ENCODE data around the gene UQCRQ.
"Not testable (repeated sequence)": the region's sequence is repeated elsewhere in the genome, so short reads cannot be mapped to it uniquely, and the experiment has no call there.

Gene UQCRQ

DNA sequence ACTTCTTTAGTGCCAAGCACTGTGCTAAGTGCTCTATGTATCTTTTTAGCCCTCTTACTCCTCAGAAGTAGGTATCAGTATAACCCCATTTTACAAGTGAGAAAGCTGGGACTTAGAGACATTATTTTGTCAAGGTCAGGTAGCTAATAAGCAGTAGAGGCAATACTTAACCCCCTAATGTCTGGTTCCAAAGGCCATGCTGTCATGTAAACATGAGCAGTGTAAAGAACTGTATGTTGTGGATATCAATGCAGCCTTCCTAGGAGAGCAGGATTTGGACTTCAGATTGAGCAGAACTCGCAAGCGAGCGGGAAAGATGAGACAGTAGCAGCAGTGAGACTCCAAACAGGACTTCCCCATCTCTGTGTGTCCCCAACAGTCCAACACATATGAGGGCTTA is 32.4 kb upstream of the UQCRQ start:
- DNase-seq = no peak

DNA sequence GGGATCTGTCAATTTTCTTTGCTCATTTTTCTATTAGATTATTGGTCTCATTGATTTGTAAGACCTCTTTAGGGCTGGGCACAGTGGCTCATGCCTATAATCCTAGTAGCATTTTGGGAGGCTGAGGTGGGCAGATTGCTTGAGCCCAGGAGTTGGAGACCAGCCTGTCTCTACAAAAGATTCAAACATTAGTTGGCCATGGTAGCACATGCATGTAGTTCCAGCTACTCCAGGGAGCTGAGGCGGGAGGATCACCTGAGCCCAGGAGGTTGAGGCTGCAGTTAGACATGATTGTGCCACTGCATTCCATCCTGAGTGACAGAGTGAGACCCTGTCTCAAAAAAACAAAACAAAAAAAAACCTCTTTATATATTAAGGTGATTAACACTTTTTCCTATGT is 29.6 kb upstream of the UQCRQ start:
- DNase-seq = no peak

GRCh38 chr5:132837868-132838267 is 28.6 kb upstream of the UQCRQ start:
- DNase-seq = no peak

GRCh38 chr5:132838516-132839282 is 27.7 kb upstream of the UQCRQ start:
- DNase-seq = no peak

GRCh38 chr5:132839426-132840301 is 26.8 kb upstream of the UQCRQ start:
- DNase-seq = no peak

GRCh38 chr5:132840313-132840712 is 26.1 kb upstream of the UQCRQ start:
- DNase-seq = no peak

DNA sequence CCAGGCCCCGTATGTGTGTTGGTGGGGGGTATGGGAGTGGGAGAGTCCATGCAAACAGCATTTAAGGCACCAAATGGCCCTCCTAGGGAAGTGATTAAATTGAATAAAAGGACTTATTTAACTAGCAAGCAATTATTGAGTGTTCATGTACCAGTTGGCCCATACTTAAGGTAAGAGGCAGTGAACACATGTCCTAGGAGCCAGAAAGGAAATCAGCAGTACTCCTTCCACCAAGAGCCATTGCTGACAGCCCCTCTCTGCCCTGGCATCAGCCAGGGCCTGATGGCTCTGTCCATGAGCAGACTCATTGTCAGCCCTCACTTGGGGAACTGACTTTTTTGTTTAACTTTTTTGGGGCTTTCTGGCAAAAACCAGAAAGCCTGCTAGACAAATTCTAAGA is 25.5 kb upstream of the UQCRQ start:
- DNase-seq = no peak

GRCh38 chr5:132841305-132841704 is 25.1 kb upstream of the UQCRQ start:
- no peak for DNase-seq

GRCh38 chr5:132848270-132848669 is 18.2 kb upstream of the UQCRQ start:
- no peak for DNase-seq

DNA sequence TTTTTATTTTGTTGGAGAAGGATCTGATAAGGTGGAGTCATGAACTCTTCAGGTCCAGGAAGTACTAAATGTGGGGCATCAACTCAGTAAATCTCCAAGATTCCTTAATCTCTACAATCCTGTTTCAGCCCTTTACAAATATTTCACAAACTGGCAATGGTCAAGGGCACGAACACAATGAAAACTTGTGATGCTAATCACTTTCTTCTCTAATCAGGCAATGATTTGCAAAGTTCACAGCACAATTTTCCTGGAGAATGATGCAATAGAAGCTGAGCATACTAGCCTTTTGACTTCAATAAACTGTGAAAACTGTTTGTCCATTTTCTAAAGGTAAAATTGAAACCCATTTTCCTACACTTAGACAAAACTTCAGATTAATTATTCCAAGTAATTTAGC is 17.1 kb upstream of the UQCRQ start:
- DNase-seq = no peak

- DNase-seq = no peak
Measured at GRCh38 chr5:132850066-132850465, 16.4 kb upstream of the UQCRQ start.

DNA sequence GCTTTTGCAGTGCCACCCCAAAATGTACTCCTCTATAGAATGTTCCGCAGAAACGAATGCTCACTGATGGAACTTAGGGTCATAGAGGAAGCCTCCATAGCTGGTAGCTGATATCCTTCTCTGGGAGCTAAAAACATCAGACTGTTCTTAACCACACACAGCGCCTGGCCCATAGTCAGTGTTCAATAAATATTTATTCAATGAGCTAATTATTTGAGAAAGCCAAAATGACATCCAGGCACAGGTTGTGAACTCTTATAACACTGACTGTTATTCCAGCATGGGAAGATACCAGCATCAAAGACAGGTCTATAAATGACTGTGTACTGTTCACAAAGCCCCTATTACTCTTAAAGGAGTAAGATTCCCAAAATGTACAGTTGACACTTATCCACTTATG is 13.1 kb upstream of the UQCRQ start:
- no peak for DNase-seq

DNA sequence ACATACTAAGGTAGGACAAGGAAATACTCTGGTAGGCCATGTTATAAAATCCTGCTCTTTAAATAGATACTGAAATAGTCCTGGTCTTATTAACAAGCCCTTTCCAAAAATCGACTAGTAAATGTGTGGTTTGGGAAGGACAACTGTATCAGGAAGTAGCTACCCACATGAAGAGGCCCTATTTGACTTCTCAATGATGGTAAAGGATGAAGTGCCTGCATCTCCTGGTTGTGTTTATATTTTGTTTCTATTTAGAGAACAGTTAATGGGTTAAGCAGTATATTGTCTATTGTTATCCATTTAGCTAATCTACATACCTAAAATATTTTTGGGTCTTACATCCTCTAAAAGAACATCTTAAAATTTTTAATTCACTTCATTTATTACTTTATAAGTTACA is 12.7 kb upstream of the UQCRQ start:
- no peak for DNase-seq

GRCh38 chr5:132854301-132854700 is 12.1 kb upstream of the UQCRQ start:
- no peak for DNase-seq

DNA sequence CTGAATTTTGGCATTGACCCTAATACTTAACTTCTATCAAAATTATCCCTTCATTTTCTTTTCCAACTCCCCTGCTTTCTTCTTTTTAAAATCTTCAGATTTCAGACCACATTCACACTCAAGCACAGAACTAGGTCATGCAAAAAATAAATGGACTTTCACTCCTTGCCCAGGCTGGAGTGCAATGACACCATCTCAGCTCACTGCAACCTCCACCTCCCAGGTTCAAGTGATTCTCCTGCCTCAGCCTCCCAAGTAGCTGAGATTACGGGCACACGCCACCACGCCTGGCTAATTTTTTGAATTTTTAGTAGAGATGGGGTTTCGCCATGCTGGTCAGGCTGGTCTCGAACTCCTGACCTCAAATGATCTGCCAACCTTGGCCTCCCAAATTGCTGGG is 11.4 kb upstream of the UQCRQ start:
- not testable (repeated sequence) for DNase-seq

DNA sequence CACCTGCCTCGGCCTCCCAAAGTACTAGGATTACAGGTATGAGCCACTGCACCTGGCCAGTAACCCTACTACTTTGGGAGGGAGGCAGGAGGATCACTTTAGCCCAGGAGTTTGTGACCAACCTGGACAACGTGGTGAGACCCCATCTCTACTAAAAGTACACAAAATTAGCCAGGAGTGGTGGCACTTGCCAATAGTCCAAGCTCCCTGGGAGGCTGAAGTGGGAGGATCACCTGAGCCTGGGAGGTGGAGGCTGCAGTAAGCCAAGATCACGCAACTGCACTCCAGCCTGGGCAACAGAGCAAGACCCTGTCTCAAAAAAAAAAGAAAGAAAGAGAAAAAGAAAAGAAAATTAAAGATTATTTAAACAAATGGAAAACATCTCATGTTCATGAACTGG is 10.4 kb upstream of the UQCRQ start:
- no peak for DNase-seq

DNA sequence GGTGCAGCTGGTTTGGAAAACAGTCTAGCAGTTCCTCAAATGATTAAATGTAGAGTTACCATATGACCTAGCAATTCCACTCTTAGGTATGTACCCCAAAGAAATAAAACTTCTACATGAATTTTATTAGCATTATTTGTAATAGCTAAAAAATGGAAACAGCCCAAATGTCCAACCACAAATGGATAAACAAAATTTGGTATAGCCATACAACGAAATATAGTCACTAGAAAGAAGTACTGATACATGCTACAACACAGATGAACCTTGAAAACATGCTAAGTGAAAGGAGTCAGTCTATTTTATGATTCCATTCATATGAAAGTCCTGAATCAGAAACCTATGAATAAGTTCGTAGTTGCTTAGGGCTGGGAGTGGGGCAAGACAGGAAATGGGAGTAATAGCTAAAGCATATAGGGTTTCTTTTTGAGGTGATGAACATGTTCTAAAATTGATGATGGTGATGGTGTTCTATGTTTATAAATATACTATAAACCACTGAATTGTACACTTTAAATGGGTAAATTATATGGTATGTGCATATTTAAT is 6.5 kb upstream of the UQCRQ start:
- no peak for DNase-seq

- DNase-seq = no peak
Measured at GRCh38 chr5:132860742-132861141, 5.7 kb upstream of the UQCRQ start.

GRCh38 chr5:132865668-132866341 is 637 bp upstream of the UQCRQ start:
- DNase-seq = no peak

- DNase-seq = no peak
Measured at GRCh38 chr5:132867046-132867451, 607 bp downstream of the UQCRQ start.

DNA sequence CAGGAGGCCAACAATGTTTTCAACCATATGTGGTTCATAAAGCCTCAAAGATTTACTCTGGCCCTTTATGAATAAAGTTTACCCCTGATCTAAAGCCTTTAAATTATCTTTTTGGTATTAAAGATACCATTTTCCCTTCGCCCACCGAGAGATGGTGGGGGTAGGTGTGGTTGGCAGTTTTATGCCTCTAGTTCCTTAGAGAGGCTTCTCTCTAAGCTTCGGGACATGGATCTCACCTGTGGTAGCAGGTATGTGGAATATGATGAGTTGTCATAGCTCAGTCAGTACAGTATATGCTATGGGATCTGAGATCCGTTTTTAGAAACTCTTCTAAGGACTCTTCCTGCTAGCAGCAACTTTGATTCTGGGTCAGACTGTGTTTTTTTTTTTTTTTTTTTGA is 2.3 kb downstream of the UQCRQ start:
- DNase-seq = no peak

DNA sequence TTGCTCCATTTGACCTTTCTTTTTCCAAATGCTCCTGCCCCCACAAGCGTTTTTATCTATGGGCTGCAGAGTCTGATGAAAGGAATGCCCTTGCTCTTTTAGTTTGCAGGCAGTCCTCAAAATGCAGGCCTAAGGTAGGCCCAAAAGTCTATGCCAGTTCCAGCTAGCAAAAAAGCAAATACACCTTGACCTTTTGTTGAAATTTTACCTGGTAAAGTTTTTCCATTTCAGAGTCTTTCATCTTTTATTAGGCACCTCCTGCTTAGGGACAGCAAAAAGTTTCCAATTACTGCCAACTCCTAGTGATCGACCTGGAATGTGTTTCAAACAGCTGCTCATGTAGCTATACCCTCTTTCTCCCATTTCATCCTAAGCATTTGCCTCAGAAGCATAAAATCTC is 4.4 kb downstream of the UQCRQ start:
- DNase-seq = no peak

All from stimulated activated CD4-positive, alpha-beta T cell treated with anti-CD3 and anti-CD28 coated beads, Interleukin-1b, Interleukin-23, amount 100 ng/mL, for 48 hours (primary cell).